K562 (cell line): ENCODE data around the gene HARS1.

ENCODE experiments used
- CEBPB ChIP-seq: fragments of 450-650 bp; IDR thresholded peaks from 2 replicates; pipeline ENCODE4 v1.6.1; 2016; ENCODE audit warnings: missing genetic modification characterization, missing compliant biosample characterization
- EP400 ChIP-seq: fragments of 450-650 bp; IDR thresholded peaks from 2 replicates; pipeline ENCODE4 v1.6.1; 2017; ENCODE audit warnings: antibody characterized with exemption, mild to moderate bottlenecking, moderate library complexity
- PYGO2 ChIP-seq: fragments of 450-650 bp; IDR thresholded peaks from 2 replicates; pipeline ENCODE4 v1.6.1; 2016; ENCODE audit warnings: mild to moderate bottlenecking, missing genetic modification characterization, moderate library complexity, missing compliant biosample characterization
- U2AF2 ChIP-seq: fragments of 200-400 bp; formaldehyde crosslinking; optimal IDR thresholded peaks from 2 replicates; pipeline ENCODE3; 2017; ENCODE audit warnings: low read depth, mild to moderate bottlenecking, low read length

- TF ChIP-seq CEBPB (tag) (no peak), PYGO2 (tag) (no peak), U2AF2 (no peak), EP400 (no peak)
These were observed 43.2 kb upstream of the HARS1 start for GRCh38 chr5:140734354-140734753.
